ENCODE results near the gene DAZL.

DNA sequence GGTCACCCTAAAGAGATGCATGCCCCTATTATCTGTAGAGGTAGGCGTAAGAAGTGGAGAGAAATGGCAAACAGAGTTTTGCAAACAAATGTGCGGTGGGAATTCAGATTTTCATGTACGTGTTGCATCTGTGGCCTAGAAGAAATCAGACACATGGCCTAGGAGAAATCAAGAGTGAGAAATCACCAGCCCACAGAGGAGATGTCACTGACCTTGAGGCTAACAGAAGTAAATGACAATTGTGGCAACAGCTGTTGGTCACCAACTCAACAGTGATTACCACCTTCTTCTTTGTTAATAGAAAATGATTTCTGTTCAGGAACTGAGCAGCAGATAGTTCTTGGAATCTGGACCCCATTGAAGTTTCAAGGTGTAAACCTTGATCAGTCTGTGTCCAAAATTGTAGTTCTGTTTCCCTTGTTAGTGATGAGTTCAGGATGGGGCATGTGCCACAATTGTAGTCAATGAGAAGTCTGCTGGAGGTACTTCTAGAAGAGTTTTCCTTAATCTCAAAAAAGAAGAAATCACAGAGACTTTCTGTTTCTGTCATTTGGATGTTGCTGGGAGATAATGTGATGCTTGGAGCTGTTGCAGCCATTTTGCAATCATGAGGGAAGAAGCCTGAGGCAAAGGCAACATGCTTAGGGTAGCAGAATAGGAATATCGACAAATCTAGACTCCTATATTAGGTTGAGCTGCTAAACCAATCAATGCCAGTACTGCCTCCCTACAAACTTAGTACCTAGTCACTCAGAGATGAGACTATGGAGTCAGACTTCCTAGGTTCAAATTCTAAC is 57.5 kb downstream of the DAZL start:
- TF ChIP-seq TAF1 (IDR thresholded peaks at IDR 0.05; ENCODE audit: low read depth, low read length) (no peak), POLR2A (IDR thresholded peaks at IDR 0.05; ENCODE audit: low read depth, low read length) (no peak), POLR2AphosphoS5 (IDR thresholded peaks at IDR 0.05; ENCODE audit: low read depth, low read length) (no peak)

Measured in GM12891 (cell line).